Body of pancreas (tissue), 4 donors: Measurements from ENCODE around the gene CX3CL1. TPM values are rescaled to one million over a fixed set of nuclear protein-coding genes. Genes with fewer than 3 reads are reported as not detected.
"Not testable (repeated sequence)": the region's sequence is repeated elsewhere in the genome, so short reads cannot be mapped to it uniquely, and the experiment has no call there.

Experiments used
- ATAC-seq: fragments of 150-250 bp; one replicate; pipeline ENCODE4 v1.9.1; 2016
- DNase-seq, 4 donors: peaks; one replicate each; pipeline ENCODE4 v3.0.0-alpha.2; 2019
- H3K27ac ChIP-seq, 4 donors: fragments of 200-600 bp; sonication (generic); 1 replicate in 3 of 4; 2 replicates in 1 of 4; pipeline versions ENCODE4 v1.5.1 to v1.6.1; 2016 to 2019; ENCODE audit warnings: mild to moderate bottlenecking in 1 of 4, mixed read lengths in 1 of 4, moderate library complexity in 1 of 4
- H3K27me3 ChIP-seq, 2 donors: fragments of 200-600 bp; sonication (generic); one replicate each; pipeline ENCODE4 v1.6.0; 2016; ENCODE audit warnings: mild to moderate bottlenecking in 1 of 2
- H3K36me3 ChIP-seq, 2 donors: fragments of 200-600 bp; sonication (generic); replicated peaks in 1 of 2; 2 replicates each; pipeline ENCODE4 v1.5.1; 2016; ENCODE audit warnings: low read depth in 2 of 2; ENCODE audit not compliant: insufficient read depth in 1 of 2
- H3K4me1 ChIP-seq: fragments of 200-600 bp; sonication (generic); one replicate; pipeline ENCODE4 v1.6.0; 2016
- H3K4me3 ChIP-seq, 2 donors: fragments of 200-600 bp; sonication (generic); 1 replicate in 1 of 2; 2 replicates in 1 of 2; pipeline ENCODE4 v1.5.1; 2016 to 2019
- H3K9me3 ChIP-seq, 3 donors: fragments of 200-600 bp; sonication (generic); 1 replicate in 2 of 3; 2 replicates in 1 of 3; pipeline ENCODE4 v1.5.1; 2016
- CTCF ChIP-seq, 7 experiments: fragments of 450-650 bp in 4 of 7; fragments of 200-600 bp in 3 of 7; sonication (generic) in 3 of 7; IDR thresholded peaks; one replicate each; pipeline ENCODE4 v1.5.1; 2016 to 2019; ENCODE audit warnings: antibody characterized with exemption in 7 of 7
- POLR2A ChIP-seq, 3 donors: fragments of 450-650 bp; IDR thresholded peaks; one replicate each; pipeline ENCODE4 v1.6.1; 2016; ENCODE audit warnings: antibody characterized with exemption in 3 of 3, mild to moderate bottlenecking in 2 of 3
- WGBS, 2 donors: methylation state at CpG; one replicate each; pipeline ENCODE4 v1.1.5; 2017; 5-methylcytosine and 5-hydroxymethylcytosine counted together
- intact Hi-C: fragments of 100-400 bp; cut with DNase I; formaldehyde crosslinking; loops from one replicate; pipeline ENCODE4 v1.15.1; 2023
- total RNA-seq, 2 donors: library from RNA; depleted of rRNA; stranded (reverse); fragments of >200 nt; gene quantifications; one replicate each; pipeline ENCODE4 v1.1.0, GENCODE V29; 2016

CX3CL1 gene
- total RNA-seq, 2 donors from 2014 or later = 14.5 to 19.1 TPM

GRCh38 chr16:57394444-57394843, 22.2 kb downstream of the CX3CL1 start:
- intact Hi-C loops = no loop called here
- Histone ChIP-seq H3K27ac (no peak overlapping the region), H3K27me3 (no peaks in the 10 kb centered on the region), H3K36me3 (no peaks in the 10 kb centered on the region), H3K4me1 (peaks cover 6% of the 10 kb centered on the region), H3K4me3 (no peak overlapping the region), H3K9me3 (no peaks in the 10 kb centered on the region)
- 23 to 47% methylated on average over 4 to 7 of the region's 7 CpGs for WGBS, 2 donors
- TF ChIP-seq CTCF (IDR thresholded peaks at IDR 0.05) = no peak
- no peak for TF ChIP-seq POLR2A (IDR thresholded peaks at IDR 0.05)
- DNase-seq = peak in 3 of 4 donors; percentile 29 to 50 (median 35)
- peak; percentile 30 for ATAC-seq

GRCh38 chr16:57395026-57395425, 22.7 kb downstream of the CX3CL1 start:
- DNase-seq (no peak), ATAC-seq (no peak)
- Histone ChIP-seq H3K4me3 (no peak overlapping the region), H3K36me3 (no peaks in the 10 kb centered on the region), H3K4me1 (peaks cover 6% of the 10 kb centered on the region), H3K27me3 (no peaks in the 10 kb centered on the region), H3K9me3 (no peaks in the 10 kb centered on the region), H3K27ac (no peak overlapping the region)
- no peak for TF ChIP-seq CTCF (IDR thresholded peaks at IDR 0.05)
- no peak for TF ChIP-seq POLR2A (IDR thresholded peaks at IDR 0.05)
- 77 to 80% methylated on average over 5 of the region's 5 CpGs for WGBS, 2 donors
- intact Hi-C loops = no loop called here

GRCh38 chr16:57396786-57397185, 24.5 kb downstream of the CX3CL1 start:
- no peak for TF ChIP-seq CTCF (IDR thresholded peaks at IDR 0.05)
- no peak for TF ChIP-seq POLR2A (IDR thresholded peaks at IDR 0.05)
- no peak overlapping the region for H3K4me3 ChIP-seq
- 87 to 89% methylated on average over 4 of the region's 4 CpGs for WGBS, 2 donors

GRCh38 chr16:57397493-57397892, 25.2 kb downstream of the CX3CL1 start:
- intact Hi-C loops, H3K36me3 ChIP-seq, H3K27ac ChIP-seq, H3K4me3 ChIP-seq, ATAC-seq, H3K4me1 ChIP-seq, H3K27me3 ChIP-seq, DNase-seq, H3K9me3 ChIP-seq: not testable (repeated sequence)
- 85 to 89% methylated on average over 4 of the region's 4 CpGs for WGBS, 2 donors

More at GRCh38 chr16:57396786-57397185, 24.5 kb downstream of the CX3CL1 start:
- no peaks in the 10 kb centered on the region for H3K27me3 ChIP-seq
- no peaks in the 10 kb centered on the region for H3K36me3 ChIP-seq
- DNase-seq (no peak), ATAC-seq (no peak)
- H3K9me3 ChIP-seq = no peaks in the 10 kb centered on the region
- H3K4me1 ChIP-seq = peaks cover 6% of the 10 kb centered on the region
- intact Hi-C loops = no loop called here
- H3K27ac ChIP-seq = no peak overlapping the region

- intact Hi-C loops = no loop called here
- WGBS, 2 donors = 41 to 58% methylated on average over 5 to 7 of the region's 7 CpGs
Observed at GRCh38 chr16:57401943-57402640, 29.8 kb downstream of the CX3CL1 start.

More at GRCh38 chr16:57401943-57402640, 29.8 kb downstream of the CX3CL1 start:
- no peak for ATAC-seq
- no peak overlapping the region for H3K27ac ChIP-seq
- H3K4me3 ChIP-seq = no peak overlapping the region
- DNase-seq = no peak
- no peak for TF ChIP-seq CTCF (IDR thresholded peaks at IDR 0.05)
- no peak for TF ChIP-seq POLR2A (IDR thresholded peaks at IDR 0.05)
- no peaks in the 10 kb centered on the region for H3K36me3 ChIP-seq
- H3K9me3 ChIP-seq = no peaks in the 10 kb centered on the region
- H3K4me1 ChIP-seq = no peaks in the 10 kb centered on the region
- H3K27me3 ChIP-seq = no peaks in the 10 kb centered on the region
